K562 (cell line): Measurements from ENCODE around the gene BOC. TPM values are rescaled to one million over a fixed set of nuclear protein-coding genes. Genes with fewer than 3 reads are reported as not detected.

Experiments used
- HMG20A ChIP-seq: fragments of 450-650 bp; formaldehyde crosslinking; conservative IDR thresholded peaks from 2 replicates; pipeline ENCODE4 v1.4.0; 2020; ENCODE audit warnings: mild to moderate bottlenecking, mixed read lengths
- MYC ChIP-seq, 2 experiments: fragments of 250-450 bp in 1 of 2; sonication (Bioruptor Pico) in 1 of 2; IDR thresholded peaks; 2 replicates each; pipeline versions ENCODE4 v1.5.1 to v1.6.1; 2012 to 2021; ENCODE audit warnings: low read depth in 2 of 2, borderline replicate concordance in 1 of 2, improper control_type of control experiment in 1 of 2, low read length in 1 of 2, mild to moderate bottlenecking in 1 of 2, moderate library complexity in 1 of 2
- RFX1 ChIP-seq: fragments of 450-650 bp; IDR thresholded peaks from 2 replicates; pipeline ENCODE4 v1.6.1; 2016; ENCODE audit warnings: mild to moderate bottlenecking, moderate library complexity
- SOX6 ChIP-seq: fragments of 450-650 bp; IDR thresholded peaks from 2 replicates; pipeline ENCODE4 v1.6.1; 2014; ENCODE audit warnings: mild to moderate bottlenecking
- polyA plus RNA-seq, 8 experiments: library from polyadenylated mRNA; depleted of rRNA in 4 of 8; stranded (reverse) in 5 of 8; unstranded in 3 of 8; fragments of >200 nt; fragmentation: Nextera tagmentation in 2 of 8; fragmentation: Illumina TruSeq in 1 of 8; extraction: Ambion mirVana in 2 of 8; extraction: Trizol in 1 of 8; gene quantifications; 2 replicates each; pipeline versions ENCODE4 v1.2.1 to v1.2.3, GENCODE V29; 2011 to 2014; ENCODE audit warnings: inconsistent platforms in 1 of 8, missing spikeins in 1 of 8
- total RNA-seq, 7 experiments: library from RNA; depleted of rRNA in 6 of 7; stranded (reverse); fragments of >200 nt in 6 of 7; fragmentation: Illumina TruSeq in 2 of 7; extraction: Trizol in 2 of 7; gene quantifications; 2 replicates each; pipeline versions ENCODE4 v1.2.1 to v1.2.3, GENCODE V29; 2011 to 2021; ENCODE audit warnings: low replicate concordance in 1 of 7
- TF ChIP-seq, protein P1 (sequence below): IDR thresholded peaks from 2 replicates; pipeline ENCODE4 v1.6.1; 2012; ENCODE audit warnings: low read depth, low read length, improper control_type of control experiment, borderline replicate concordance
- TF ChIP-seq, protein P2 (sequence below): fragments of 450-650 bp; IDR thresholded peaks from 2 replicates; pipeline ENCODE4 v1.6.1; 2017; ENCODE audit warnings: antibody characterized with exemption, mild to moderate bottlenecking

BOC gene
- total and polyA plus RNA-seq, 9 of the 15 experiments (the other 6 are each of a cell fraction or from before 2014, with no cell fraction given): not detected

DNA sequence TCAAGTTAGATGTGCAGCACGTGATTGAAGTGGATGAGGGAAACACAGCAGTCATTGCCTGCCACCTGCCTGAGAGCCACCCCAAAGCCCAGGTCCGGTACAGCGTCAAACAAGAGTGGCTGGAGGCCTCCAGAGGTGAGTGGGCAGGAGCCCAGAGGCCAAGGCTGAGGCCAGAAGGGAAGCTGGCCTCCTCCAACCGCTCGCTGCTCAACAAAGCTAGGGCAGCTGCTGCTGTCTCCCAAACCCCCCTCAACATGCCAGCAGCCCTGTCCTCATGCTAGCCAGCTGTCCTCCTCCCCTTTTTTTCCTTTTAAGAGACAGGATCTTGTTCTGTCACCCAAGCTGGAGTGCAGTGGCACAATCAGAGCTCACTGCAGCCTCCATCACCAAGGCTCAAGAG lies 57.0 kb downstream of the BOC start (continued):
- TF ChIP-seq, protein P1, sequence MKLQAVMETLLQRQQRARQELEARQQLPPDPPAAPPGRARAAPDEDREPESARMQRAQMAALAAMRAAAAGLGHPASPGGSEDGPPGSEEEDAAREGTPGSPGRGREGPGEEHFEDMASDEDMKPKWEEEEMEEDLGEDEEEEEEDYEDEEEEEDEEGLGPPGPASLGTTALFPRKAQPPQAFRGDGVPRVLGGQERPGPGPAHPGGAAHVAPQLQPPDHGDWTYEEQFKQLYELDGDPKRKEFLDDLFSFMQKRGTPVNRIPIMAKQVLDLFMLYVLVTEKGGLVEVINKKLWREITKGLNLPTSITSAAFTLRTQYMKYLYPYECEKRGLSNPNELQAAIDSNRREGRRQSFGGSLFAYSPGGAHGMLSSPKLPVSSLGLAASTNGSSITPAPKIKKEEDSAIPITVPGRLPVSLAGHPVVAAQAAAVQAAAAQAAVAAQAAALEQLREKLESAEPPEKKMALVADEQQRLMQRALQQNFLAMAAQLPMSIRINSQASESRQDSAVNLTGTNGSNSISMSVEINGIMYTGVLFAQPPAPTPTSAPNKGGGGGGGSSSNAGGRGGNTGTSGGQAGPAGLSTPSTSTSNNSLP: no peak
- TF ChIP-seq, protein P2, sequence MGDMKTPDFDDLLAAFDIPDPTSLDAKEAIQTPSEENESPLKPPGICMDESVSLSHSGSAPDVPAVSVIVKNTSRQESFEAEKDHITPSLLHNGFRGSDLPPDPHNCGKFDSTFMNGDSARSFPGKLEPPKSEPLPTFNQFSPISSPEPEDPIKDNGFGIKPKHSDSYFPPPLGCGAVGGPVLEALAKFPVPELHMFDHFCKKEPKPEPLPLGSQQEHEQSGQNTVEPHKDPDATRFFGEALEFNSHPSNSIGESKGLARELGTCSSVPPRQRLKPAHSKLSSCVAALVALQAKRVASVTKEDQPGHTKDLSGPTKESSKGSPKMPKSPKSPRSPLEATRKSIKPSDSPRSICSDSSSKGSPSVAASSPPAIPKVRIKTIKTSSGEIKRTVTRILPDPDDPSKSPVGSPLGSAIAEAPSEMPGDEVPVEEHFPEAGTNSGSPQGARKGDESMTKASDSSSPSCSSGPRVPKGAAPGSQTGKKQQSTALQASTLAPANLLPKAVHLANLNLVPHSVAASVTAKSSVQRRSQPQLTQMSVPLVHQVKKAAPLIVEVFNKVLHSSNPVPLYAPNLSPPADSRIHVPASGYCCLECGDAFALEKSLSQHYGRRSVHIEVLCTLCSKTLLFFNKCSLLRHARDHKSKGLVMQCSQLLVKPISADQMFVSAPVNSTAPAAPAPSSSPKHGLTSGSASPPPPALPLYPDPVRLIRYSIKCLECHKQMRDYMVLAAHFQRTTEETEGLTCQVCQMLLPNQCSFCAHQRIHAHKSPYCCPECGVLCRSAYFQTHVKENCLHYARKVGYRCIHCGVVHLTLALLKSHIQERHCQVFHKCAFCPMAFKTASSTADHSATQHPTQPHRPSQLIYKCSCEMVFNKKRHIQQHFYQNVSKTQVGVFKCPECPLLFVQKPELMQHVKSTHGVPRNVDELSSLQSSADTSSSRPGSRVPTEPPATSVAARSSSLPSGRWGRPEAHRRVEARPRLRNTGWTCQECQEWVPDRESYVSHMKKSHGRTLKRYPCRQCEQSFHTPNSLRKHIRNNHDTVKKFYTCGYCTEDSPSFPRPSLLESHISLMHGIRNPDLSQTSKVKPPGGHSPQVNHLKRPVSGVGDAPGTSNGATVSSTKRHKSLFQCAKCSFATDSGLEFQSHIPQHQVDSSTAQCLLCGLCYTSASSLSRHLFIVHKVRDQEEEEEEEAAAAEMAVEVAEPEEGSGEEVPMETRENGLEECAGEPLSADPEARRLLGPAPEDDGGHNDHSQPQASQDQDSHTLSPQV: no peak
- TF ChIP-seq HMG20A (no peak), MYC (IDR thresholded peaks at IDR 0.05; ENCODE audit: low read depth, low read length) (no peak), MYC (CRISPR knock-in tag; IDR thresholded peaks at IDR 0.05; ENCODE audit: borderline replicate concordance, low read depth) (no peak), SOX6 (no peak), RFX1 (no peak)
